22Rv1 (cell line): ENCODE measurements around the gene CFAP45.

ENCODE experiments used
- CTCF ChIP-seq: fragments of 450-650 bp; IDR thresholded peaks from 2 replicates; pipeline ENCODE4 v1.5.1; 2017; ENCODE audit warnings: mild to moderate bottlenecking
- ZFX ChIP-seq: fragments of 450-650 bp; IDR thresholded peaks from 2 replicates; pipeline ENCODE4 v1.6.1; 2017; ENCODE audit warnings: antibody characterized with exemption, borderline replicate concordance

- TF ChIP-seq CTCF (no peak), ZFX (no peak)
These were observed 42.1 kb downstream of the CFAP45 start for GRCh38 chr1:159857889-159858288.
